GM23248 (cell line): ENCODE data around the gene RGS5. TPM values are rescaled to one million over a fixed set of nuclear protein-coding genes. Genes with fewer than 3 reads are reported as not detected.

ENCODE experiments used
- DNase-seq: peaks from one replicate; pipeline ENCODE4 v3.0.0-alpha.2; 2015
- H2AFZ ChIP-seq: fragments of 200-600 bp; sonication (generic); 2 replicates; pipeline ENCODE4 v1.6.1; 2016; ENCODE audit warnings: antibody characterized with exemption
- H3F3A ChIP-seq: fragments of 200-600 bp; sonication (generic); 2 replicates; pipeline ENCODE4 v1.6.1; 2016; ENCODE audit warnings: mild to moderate bottlenecking, antibody characterized with exemption, mixed run types; ENCODE audit not compliant: insufficient read depth
- H3K27ac ChIP-seq: fragments of 200-600 bp; sonication (generic); 2 replicates; pipeline ENCODE4 v1.5.1; 2016; ENCODE audit warnings: mild to moderate bottlenecking
- H3K27me3 ChIP-seq: fragments of 200-600 bp; sonication (generic); replicated peaks from 2 replicates; pipeline ENCODE4 v1.6.1; 2016; ENCODE audit warnings: mild to moderate bottlenecking; ENCODE audit not compliant: insufficient read depth
- H3K36me3 ChIP-seq: fragments of 200-600 bp; sonication (generic); 2 replicates; pipeline ENCODE4 v1.6.1; 2016; ENCODE audit warnings: low read depth, mild to moderate bottlenecking
- H3K4me1 ChIP-seq: fragments of 200-600 bp; sonication (generic); 2 replicates; pipeline ENCODE4 v1.6.1; 2016; ENCODE audit warnings: mild to moderate bottlenecking; ENCODE audit not compliant: insufficient read depth
- H3K4me2 ChIP-seq: fragments of 200-600 bp; sonication (generic); one replicate; pipeline ENCODE4 v1.6.1; 2016; ENCODE audit warnings: mild to moderate bottlenecking; ENCODE audit not compliant: unreplicated experiment
- H3K4me3 ChIP-seq: fragments of 200-600 bp; sonication (generic); 2 replicates; pipeline ENCODE4 v1.5.1; 2016; ENCODE audit warnings: mild to moderate bottlenecking
- H3K79me2 ChIP-seq: fragments of 200-600 bp; sonication (generic); 2 replicates; pipeline ENCODE4 v1.6.1; 2016; ENCODE audit warnings: mild to moderate bottlenecking; ENCODE audit not compliant: insufficient read depth
- H3K9ac ChIP-seq: fragments of 200-600 bp; sonication (generic); 2 replicates; pipeline ENCODE4 v1.6.1; 2016; ENCODE audit warnings: mild to moderate bottlenecking
- H3K9me2 ChIP-seq: fragments of 200-600 bp; sonication (generic); 2 replicates; pipeline ENCODE4 v1.6.1; 2016; ENCODE audit warnings: mixed run types, mild to moderate bottlenecking, moderate library complexity; ENCODE audit not compliant: insufficient read depth
- H3K9me3 ChIP-seq: fragments of 200-600 bp; sonication (generic); one replicate; pipeline ENCODE4 v1.6.1; 2017; ENCODE audit warnings: low read depth
- H4K20me1 ChIP-seq: fragments of 200-600 bp; sonication (generic); 2 replicates; pipeline ENCODE4 v1.6.0; 2016; ENCODE audit not compliant: insufficient read depth
- EZH2 ChIP-seq: fragments of 200-600 bp; sonication (generic); IDR thresholded peaks from 2 replicates; pipeline ENCODE4 v1.6.1; 2018; ENCODE audit warnings: antibody characterized with exemption, mild to moderate bottlenecking; ENCODE audit not compliant: insufficient read depth, poor library complexity, severe bottlenecking
- EZH2phosphoT487 ChIP-seq: fragments of 200-600 bp; sonication (generic); IDR thresholded peaks from 2 replicates; pipeline ENCODE4 v1.6.1; 2018; ENCODE audit warnings: antibody characterized with exemption, moderate library complexity, mild to moderate bottlenecking, low read depth; ENCODE audit not compliant: insufficient read depth
- WGBS, 2 experiments: methylation state at CpG; one replicate each; pipeline ENCODE4 v1.1.6; 2015 to 2017; ENCODE audit warnings: low lambda C conversion rate in 2 of 2, low coverage in 1 of 2; ENCODE audit errors: missing lambda C conversion rate in 2 of 2; 5-methylcytosine and 5-hydroxymethylcytosine counted together
- in situ Hi-C: fragments of 300-500 bp; cut with MboI; formaldehyde crosslinking; loops from 2 replicates; pipeline ENCODE4 v1.15.0; 2020
- polyA plus RNA-seq: library from polyadenylated mRNA; unstranded; fragments of >200 nt; fragmentation: Nextera tagmentation; extraction: Ambion mirVana; gene quantifications from 2 replicates; pipeline ENCODE4 v1.2.1, GENCODE V29; 2016
- total RNA-seq: library from RNA; depleted of rRNA; stranded (reverse); fragments of >200 nt; shearing (Covaris generic); gene quantifications from 2 replicates; pipeline ENCODE4 v1.2.3, GENCODE V29; 2014; rRNA removed

RGS5 gene
- total and polyA plus RNA-seq, 2 experiments from 2014 or later: 0.89 to 6.8 TPM

DNA sequence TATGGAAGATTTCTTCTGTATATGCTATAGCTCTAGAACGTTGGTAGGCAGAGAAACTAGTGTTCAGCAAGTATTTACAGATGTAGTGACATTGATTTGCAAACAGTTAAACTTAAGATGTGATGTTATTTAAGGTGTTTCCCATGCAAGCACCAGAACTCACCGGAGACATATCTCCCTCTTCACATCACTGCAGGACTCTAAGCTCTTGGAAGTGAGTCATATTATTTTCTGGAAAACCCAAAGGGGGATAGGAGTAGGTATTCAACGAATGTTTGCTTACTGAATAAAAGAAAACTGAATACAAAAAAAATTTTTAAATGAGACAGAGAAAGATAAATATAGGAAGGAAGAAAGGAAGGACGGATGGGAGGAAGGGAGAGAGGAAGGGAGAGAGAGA is 108.5 kb downstream of the RGS5 start:
- no peak overlapping the region for H3K27ac ChIP-seq
- H3F3A ChIP-seq: peaks cover 4% of the 10 kb centered on the region; the same call in 1 of the 2 replicates
- H3K9me2 ChIP-seq: no peaks in the 10 kb centered on the region
- no peaks in the 10 kb centered on the region for H3K36me3 ChIP-seq
- no peaks in the 10 kb centered on the region for H3K27me3 ChIP-seq
- no peak overlapping the region for H3K4me3 ChIP-seq
- H3K4me2 ChIP-seq: no peak overlapping the region
- H3K79me2 ChIP-seq: no peaks in the 10 kb centered on the region
- no peak overlapping the region for H3K9ac ChIP-seq
- no peak overlapping the region for H2AFZ ChIP-seq
- WGBS, 2 experiments: 82 to 84% methylated on average over 4 of the region's 4 CpGs
- H3K9me3 ChIP-seq: no peaks in the 10 kb centered on the region
- in situ Hi-C loops: no loop called here
- TF ChIP-seq EZH2: no peak
- TF ChIP-seq EZH2phosphoT487: no peak
- no peak for DNase-seq
- H3K4me1 ChIP-seq: peaks cover 4% of the 10 kb centered on the region; the same call in 1 of the 2 replicates
- H4K20me1 ChIP-seq: no peaks in the 10 kb centered on the region

DNA sequence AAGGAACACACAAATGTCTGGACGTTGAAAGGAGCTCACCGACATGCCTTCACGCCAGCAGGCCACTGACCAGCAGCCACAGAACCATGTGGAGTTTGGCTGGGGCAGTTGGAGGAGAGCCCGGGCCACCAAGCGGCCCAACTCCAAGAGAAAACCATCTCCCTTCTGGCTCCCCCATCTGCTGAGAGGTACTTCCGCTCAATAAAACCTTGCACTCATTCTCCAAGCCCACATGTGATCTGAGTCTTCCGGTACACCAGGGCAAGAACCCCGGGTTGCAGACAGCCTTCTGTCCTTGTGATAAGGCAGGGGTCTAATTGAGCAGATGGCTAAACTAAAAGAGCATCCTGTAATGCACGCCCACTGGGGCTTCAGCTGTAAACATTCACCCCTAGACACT is 109.1 kb downstream of the RGS5 start:
- peaks cover 4% of the 10 kb centered on the region; the same call in 1 of the 2 replicates for H3K4me1 ChIP-seq
- H3K9me3 ChIP-seq: no peaks in the 10 kb centered on the region
- no peak overlapping the region for H3K4me3 ChIP-seq
- no peak overlapping the region for H3K9ac ChIP-seq
- in situ Hi-C loops: no loop called here
- H3K27ac ChIP-seq: no peak overlapping the region
- no peaks in the 10 kb centered on the region for H3K9me2 ChIP-seq
- no peaks in the 10 kb centered on the region for H3K36me3 ChIP-seq
- no peak overlapping the region for H3K4me2 ChIP-seq
- no peaks in the 10 kb centered on the region for H4K20me1 ChIP-seq
- H3F3A ChIP-seq: peaks cover 4% of the 10 kb centered on the region; the same call in 1 of the 2 replicates
- H3K27me3 ChIP-seq: no peaks in the 10 kb centered on the region
- no peaks in the 10 kb centered on the region for H3K79me2 ChIP-seq
- 83 to 84% methylated on average over 9 of the region's 9 CpGs for WGBS, 2 experiments
- H2AFZ ChIP-seq: no peak overlapping the region
- TF ChIP-seq EZH2phosphoT487: no peak
- no peak for TF ChIP-seq EZH2
- DNase-seq: no peak

DNA sequence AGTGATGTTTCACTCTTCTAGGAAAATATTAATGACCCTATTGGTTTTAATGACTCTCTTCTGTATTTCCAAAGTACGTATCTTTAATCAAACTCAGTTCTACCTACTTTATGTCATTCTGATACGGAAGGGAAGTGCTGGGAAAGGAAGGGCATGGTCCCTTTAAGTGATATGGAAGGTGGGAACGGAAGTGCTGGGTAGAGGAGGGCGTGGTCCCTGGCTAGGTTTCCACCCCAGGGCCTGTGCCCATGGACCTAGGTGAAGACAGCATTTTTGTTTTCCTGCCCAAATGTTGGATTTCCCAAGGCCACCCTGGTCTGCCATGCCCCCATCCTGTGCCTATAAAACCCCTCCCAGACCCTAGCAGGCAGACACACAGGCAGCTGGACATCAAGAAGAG is 109.5 kb downstream of the RGS5 start:
- H3K9ac ChIP-seq: no peak overlapping the region
- H3F3A ChIP-seq: peaks cover 4% of the 10 kb centered on the region; the same call in 1 of the 2 replicates
- in situ Hi-C loops: no loop called here

More for the DNA sequence above, 109.5 kb downstream of the RGS5 start:
- Histone ChIP-seq H3K27ac (no peak overlapping the region), H3K4me2 (no peak overlapping the region), H3K9me3 (no peaks in the 10 kb centered on the region), H2AFZ (no peak overlapping the region), H3K9me2 (no peaks in the 10 kb centered on the region), H3K36me3 (no peaks in the 10 kb centered on the region), H3K79me2 (no peaks in the 10 kb centered on the region), H3K27me3 (no peaks in the 10 kb centered on the region), H4K20me1 (no peaks in the 10 kb centered on the region), H3K4me3 (no peak overlapping the region), H3K4me1 (peaks cover 4% of the 10 kb centered on the region; the same call in 1 of the 2 replicates)
- 86 to 88% methylated on average over 4 of the region's 4 CpGs for WGBS, 2 experiments
- TF ChIP-seq EZH2 (no peak), EZH2phosphoT487 (no peak)
- DNase-seq: no peak

Other genes with a start within 250 kb of the RGS5 start
- gene RGS4, start 133.6 kb downstream of the RGS5 start, total RNA-seq: 27.9 and 42.9 TPM in 2 replicates
- 11.2 and 13.3 TPM in 2 replicates for gene RGS4, start 133.6 kb downstream of the RGS5 start, polyA plus RNA-seq
- gene NUF2, start 119.0 kb upstream of the RGS5 start, total RNA-seq: 4.9 and 11.8 TPM in 2 replicates
- 11.1 and 13.5 TPM in 2 replicates for gene NUF2, start 119.0 kb upstream of the RGS5 start, polyA plus RNA-seq